ENCODE measurements around the gene GSTM4.

GSTM4 gene

GRCh38 chr1:109621379-109622136, 34.3 kb upstream of the GSTM4 start:
- Histone ChIP-seq H3K27ac (no peak overlapping the region), H4K20me1 (ENCODE audit: insufficient read depth) (no peaks in the 10 kb centered on the region), H3K4me2 (peak overlapping the region; percentile 98), H3K4me3 (IDR thresholded peaks at IDR 0.05; ENCODE audit: insufficient read depth, low read depth, low read length) (peak overlapping the region; percentile 21), H2AFZ (ENCODE audit: low read depth) (no peak overlapping the region), H3K4me1 (ENCODE audit: low read depth, poor library complexity, severe bottlenecking) (peaks cover 24% of the 10 kb centered on the region), H3K79me2 (ENCODE audit: insufficient read depth, low read depth) (peaks cover 48% of the 10 kb centered on the region), H3K9ac (peak overlapping the region; percentile 93; the same call in 1 of the 2 replicates), H3K27me3 (ENCODE audit: insufficient read depth, low read depth) (no peaks in the 10 kb centered on the region), H3K36me3 (ENCODE audit: insufficient read depth) (no peaks in the 10 kb centered on the region)
- TF ChIP-seq CTCF (conservative IDR thresholded peaks at IDR 0.05; ENCODE audit: low read depth, low read length), result no peak

GRCh38 chr1:109622137-109622892, 33.6 kb upstream of the GSTM4 start:
- H3K79me2 ChIP-seq (ENCODE audit: insufficient read depth, low read depth), result peaks cover 48% of the 10 kb centered on the region
- peaks cover 24% of the 10 kb centered on the region for H3K4me1 ChIP-seq (ENCODE audit: low read depth, poor library complexity, severe bottlenecking)
- H3K9ac ChIP-seq, result no peak overlapping the region
- peaks cover 4% of the 10 kb centered on the region; the same call in 1 of the 2 replicates for H3K36me3 ChIP-seq (ENCODE audit: insufficient read depth)
- no peak overlapping the region for H3K4me3 ChIP-seq (IDR thresholded peaks at IDR 0.05; ENCODE audit: insufficient read depth, low read depth, low read length)
- peak overlapping the region; percentile 98; the same call in 1 of the 2 replicates for H3K4me2 ChIP-seq
- no peak overlapping the region for H2AFZ ChIP-seq (ENCODE audit: low read depth)
- no peak overlapping the region for H3K27ac ChIP-seq
- no peaks in the 10 kb centered on the region for H3K27me3 ChIP-seq (ENCODE audit: insufficient read depth, low read depth)
- TF ChIP-seq CTCF (conservative IDR thresholded peaks at IDR 0.05; ENCODE audit: low read depth, low read length), result no peak
- H4K20me1 ChIP-seq (ENCODE audit: insufficient read depth), result no peaks in the 10 kb centered on the region

- H2AFZ ChIP-seq (ENCODE audit: low read depth), result no peak overlapping the region
- H3K27me3 ChIP-seq (ENCODE audit: insufficient read depth, low read depth), result no peaks in the 10 kb centered on the region
- no peak for TF ChIP-seq CTCF (conservative IDR thresholded peaks at IDR 0.05; ENCODE audit: low read depth, low read length)
- no peak overlapping the region for H3K9ac ChIP-seq
- no peak overlapping the region for H3K27ac ChIP-seq
- no peaks in the 10 kb centered on the region for H4K20me1 ChIP-seq (ENCODE audit: insufficient read depth)
- peaks cover 24% of the 10 kb centered on the region for H3K4me1 ChIP-seq (ENCODE audit: low read depth, poor library complexity, severe bottlenecking)
- H3K4me2 ChIP-seq, result no peak overlapping the region
- peaks cover 48% of the 10 kb centered on the region for H3K79me2 ChIP-seq (ENCODE audit: insufficient read depth, low read depth)
- no peak overlapping the region for H3K4me3 ChIP-seq (IDR thresholded peaks at IDR 0.05; ENCODE audit: insufficient read depth, low read depth, low read length)
- H3K36me3 ChIP-seq (ENCODE audit: insufficient read depth), result peaks cover 6% of the 10 kb centered on the region; the same call in 1 of the 2 replicates
Measured at GRCh38 chr1:109622895-109623294, 33.0 kb upstream of the GSTM4 start.

- Histone ChIP-seq H3K79me2 (ENCODE audit: insufficient read depth, low read depth) (peaks cover 48% of the 10 kb centered on the region), H3K27me3 (ENCODE audit: insufficient read depth, low read depth) (no peaks in the 10 kb centered on the region), H3K27ac (no peak overlapping the region), H2AFZ (ENCODE audit: low read depth) (no peak overlapping the region), H4K20me1 (ENCODE audit: insufficient read depth) (no peaks in the 10 kb centered on the region), H3K4me3 (IDR thresholded peaks at IDR 0.05; ENCODE audit: insufficient read depth, low read depth, low read length) (no peak overlapping the region), H3K4me2 (no peak overlapping the region), H3K4me1 (ENCODE audit: low read depth, poor library complexity, severe bottlenecking) (peaks cover 16% of the 10 kb centered on the region), H3K9ac (no peak overlapping the region), H3K36me3 (ENCODE audit: insufficient read depth) (peaks cover 13% of the 10 kb centered on the region; the same call in 1 of the 2 replicates)
- no peak for TF ChIP-seq CTCF (conservative IDR thresholded peaks at IDR 0.05; ENCODE audit: low read depth, low read length)
Measured at GRCh38 chr1:109623601-109624161, 32.2 kb upstream of the GSTM4 start.
